Measurements from ENCODE around the gene LUC7L3. TPM values are rescaled to one million over a fixed set of nuclear protein-coding genes. Genes with fewer than 3 reads are reported as not detected.

The LUC7L3 gene
- total RNA-seq, 2 donors from 2014 or later = 122 to 169 TPM

- peaks cover 17% of the 10 kb centered on the region for H3K4me1 Mint-ChIP-seq
- H3K4me3 Mint-ChIP-seq = no peak overlapping the region
- Histone ChIP-seq H3K9me3 (ENCODE audit: control insufficient read depth, low read length) (no peaks in the 10 kb centered on the region), H3K27me3 (ENCODE audit: control insufficient read depth, insufficient read depth, low read length, poor library complexity, severe bottlenecking) (no peaks in the 10 kb centered on the region), H3K4me3 (ENCODE audit: low read length) (no peak overlapping the region), H3K36me3 (ENCODE audit: control insufficient read depth, insufficient read depth, low read length) (no peaks in the 10 kb centered on the region), H3K9ac (ENCODE audit: extremely low read depth, low read length, poor library complexity, severe bottlenecking) (no peak overlapping the region), H3K4me1 (ENCODE audit: control insufficient read depth, insufficient read depth, low read length) (peaks cover 8% of the 10 kb centered on the region), H3K27ac (ENCODE audit: low read depth, low read length) (no peak overlapping the region)
- H3K27me3 Mint-ChIP-seq (ENCODE audit: insufficient read depth) = no peaks in the 10 kb centered on the region
- no peaks in the 10 kb centered on the region for H3K36me3 Mint-ChIP-seq (ENCODE audit: low read depth)
- H3K9me3 Mint-ChIP-seq = no peaks in the 10 kb centered on the region
- DNase-seq = no peak
- WGBS, 2 experiments (ENCODE audit: insufficient coverage in 1 of 2, insufficient read length in 1 of 2) = 81 to 87% methylated on average over 23 to 27 of the region's 27 CpGs
- H3K27ac Mint-ChIP-seq = no peak overlapping the region
- peak; percentile 72 for TF ChIP-seq CTCF (conservative IDR thresholded peaks at IDR 0.05)
Measured at GRCh38 chr17:50681263-50682200, 37.9 kb upstream of the LUC7L3 start.

- 96 to 100% methylated on average over 1 to 3 of the region's 3 CpGs for WGBS, 2 experiments (ENCODE audit: insufficient coverage in 1 of 2, insufficient read length in 1 of 2)
- peaks cover 18% of the 10 kb centered on the region for H3K4me1 Mint-ChIP-seq
- H3K9me3 ChIP-seq (ENCODE audit: control insufficient read depth, low read length) = no peaks in the 10 kb centered on the region
Measured at GRCh38 chr17:50682441-50682840, 37.0 kb upstream of the LUC7L3 start.

GRCh38 chr17:50682938-50683337, 36.5 kb upstream of the LUC7L3 start:
- H3K27ac Mint-ChIP-seq = peak overlapping the region; percentile 29

More at GRCh38 chr17:50682441-50682840, 37.0 kb upstream of the LUC7L3 start:
- no peak for TF ChIP-seq CTCF (conservative IDR thresholded peaks at IDR 0.05)
- H3K27ac ChIP-seq (ENCODE audit: low read depth, low read length) = no peak overlapping the region
- H3K36me3 ChIP-seq (ENCODE audit: control insufficient read depth, insufficient read depth, low read length) = no peaks in the 10 kb centered on the region
- Mint-ChIP-seq H3K4me3 (no peak overlapping the region), H3K27me3 (ENCODE audit: insufficient read depth) (no peaks in the 10 kb centered on the region), H3K27ac (no peak overlapping the region), H3K36me3 (ENCODE audit: low read depth) (no peaks in the 10 kb centered on the region), H3K9me3 (no peaks in the 10 kb centered on the region)
- peaks cover 8% of the 10 kb centered on the region for H3K4me1 ChIP-seq (ENCODE audit: control insufficient read depth, insufficient read depth, low read length)
- no peak overlapping the region for H3K9ac ChIP-seq (ENCODE audit: extremely low read depth, low read length, poor library complexity, severe bottlenecking)
- H3K4me3 ChIP-seq (ENCODE audit: low read length) = no peak overlapping the region
- no peaks in the 10 kb centered on the region for H3K27me3 ChIP-seq (ENCODE audit: control insufficient read depth, insufficient read depth, low read length, poor library complexity, severe bottlenecking)
- DNase-seq = no peak

More at GRCh38 chr17:50682938-50683337, 36.5 kb upstream of the LUC7L3 start:
- WGBS, 2 experiments (ENCODE audit: insufficient coverage in 1 of 2, insufficient read length in 1 of 2) = 92 to 93% methylated on average over 3 of the region's 3 CpGs
- Histone ChIP-seq H3K9ac (ENCODE audit: extremely low read depth, low read length, poor library complexity, severe bottlenecking) (no peak overlapping the region), H3K4me3 (ENCODE audit: low read length) (no peak overlapping the region), H3K27ac (ENCODE audit: low read depth, low read length) (no peak overlapping the region), H3K4me1 (ENCODE audit: control insufficient read depth, insufficient read depth, low read length) (peaks cover 8% of the 10 kb centered on the region), H3K9me3 (ENCODE audit: control insufficient read depth, low read length) (no peaks in the 10 kb centered on the region), H3K36me3 (ENCODE audit: control insufficient read depth, insufficient read depth, low read length) (no peaks in the 10 kb centered on the region), H3K27me3 (ENCODE audit: control insufficient read depth, insufficient read depth, low read length, poor library complexity, severe bottlenecking) (no peaks in the 10 kb centered on the region)
- TF ChIP-seq CTCF (conservative IDR thresholded peaks at IDR 0.05) = no peak
- Mint-ChIP-seq H3K4me1 (peaks cover 18% of the 10 kb centered on the region), H3K27me3 (ENCODE audit: insufficient read depth) (no peaks in the 10 kb centered on the region), H3K9me3 (no peaks in the 10 kb centered on the region), H3K36me3 (ENCODE audit: low read depth) (no peaks in the 10 kb centered on the region), H3K4me3 (no peak overlapping the region)
- no peak for DNase-seq

All from endodermal cell (in vitro differentiated cells).